ENCODE results near the gene SDF4. TPM values are rescaled to one million over a fixed set of nuclear protein-coding genes. Genes with fewer than 3 reads are reported as not detected.
A peak's percentile ranks its signal among the peaks of the same experiment; 100 is the strongest.
"Not testable (repeated sequence)": the region's sequence is repeated elsewhere in the genome, so short reads cannot be mapped to it uniquely, and the experiment has no call there.

The SDF4 gene
- total RNA-seq, 8 experiments from 2014 or later: 53.9 to 202 (median 76.8) TPM

- no peaks in the 10 kb centered on the region for H3K4me1 ChIP-seq (replicated peaks in 1 of 2)
- no peak for ATAC-seq (replicated peaks in 6 of 8)
- in situ Hi-C loops (cut with MboI; ENCODE audit: low pct_unique_long_range_greater_than_20kb in 2 of 9, low sequenced_read_pairs in 9 of 9, unreplicated experiment in 9 of 9): loop anchor here in 3 of 9 experiments (10.0 to 25.0 kb wide), 3 partner anchors 95 to 245 kb away; partner anchors contain the start of genes AGRN (in 2 of the 3), HES4 (in 2 of the 3), ISG15 (in 2 of the 3) and C1orf159 (in 1 of the 3)
- no peak overlapping the region for H3K4me3 ChIP-seq
- 87 to 100% (median 95%) methylated on average over 1 to 10 of the region's 31 CpGs; no CpG with 5 or more reads in 5 of the 10 experiments for WGBS, 10 experiments
- H3K27ac ChIP-seq: no peak overlapping the region
Measured at GRCh38 chr1:1256956-1257871, 25.4 kb upstream of the SDF4 start.

- Histone ChIP-seq H3K27ac (no peak overlapping the region), H3K4me1 (replicated peaks in 1 of 2) (no peaks in the 10 kb centered on the region), H3K4me3 (no peak overlapping the region)
- WGBS, 10 experiments: 58 to 100% (median 73%) methylated on average over 1 to 2 of the region's 10 CpGs; no CpG with 5 or more reads in 6 of the 10 experiments
- ATAC-seq (replicated peaks in 6 of 8): no peak
- in situ Hi-C loops (cut with MboI; ENCODE audit: low pct_unique_long_range_greater_than_20kb in 2 of 9, low sequenced_read_pairs in 9 of 9, unreplicated experiment in 9 of 9): loop anchor here in 3 of 9 experiments (10.0 to 25.0 kb wide), 3 partner anchors 93 to 243 kb away; partner anchors contain the start of genes AGRN (in 2 of the 3), HES4 (in 2 of the 3), ISG15 (in 2 of the 3) and C1orf159 (in 1 of the 3)
Measured at GRCh38 chr1:1255611-1256010, 23.8 kb upstream of the SDF4 start.

- WGBS, 10 experiments: 94 to 100% (median 98%) methylated on average over 1 to 21 of the region's 26 CpGs; no CpG with 5 or more reads in 5 of the 10 experiments
- Histone ChIP-seq H3K27ac (no peak overlapping the region), H3K4me3 (no peak overlapping the region), H3K4me1 (replicated peaks in 1 of 2) (no peaks in the 10 kb centered on the region)
- in situ Hi-C loops (cut with MboI; ENCODE audit: low pct_unique_long_range_greater_than_20kb in 2 of 9, low sequenced_read_pairs in 9 of 9, unreplicated experiment in 9 of 9): loop anchor here in 3 of 9 experiments (10.0 to 25.0 kb wide), 3 partner anchors 93 to 243 kb away; partner anchors contain the start of genes AGRN (in 2 of the 3), HES4 (in 2 of the 3), ISG15 (in 2 of the 3) and C1orf159 (in 1 of the 3)
- no peak for ATAC-seq (replicated peaks in 6 of 8)
Measured at GRCh38 chr1:1255078-1255477, 23.3 kb upstream of the SDF4 start.

- Histone ChIP-seq H3K4me1 (replicated peaks in 1 of 2) (peaks cover 0 to 2% of the 10 kb centered on the region in 2 donors), H3K27ac (no peak overlapping the region), H3K4me3 (no peak overlapping the region)
- in situ Hi-C loops (cut with MboI; ENCODE audit: low pct_unique_long_range_greater_than_20kb in 2 of 9, low sequenced_read_pairs in 9 of 9, unreplicated experiment in 9 of 9): loop anchor here in 3 of 9 experiments (10.0 to 25.0 kb wide), 3 partner anchors 92 to 242 kb away; partner anchors contain the start of genes AGRN (in 2 of the 3), HES4 (in 2 of the 3), ISG15 (in 2 of the 3) and C1orf159 (in 1 of the 3)
- 63 to 96% (median 93%) methylated on average over 2 to 13 of the region's 21 CpGs; no CpG with 5 or more reads in 5 of the 10 experiments for WGBS, 10 experiments
- ATAC-seq (replicated peaks in 6 of 8): no peak
Measured at GRCh38 chr1:1254667-1254998, 22.8 kb upstream of the SDF4 start.

GRCh38 chr1:1253972-1254666 lies 22.3 kb upstream of the SDF4 start:
- WGBS, 10 experiments: 91 to 100% (median 97%) methylated on average over 2 to 23 of the region's 50 CpGs; no CpG with 5 or more reads in 3 of the 10 experiments
- peaks cover 0 to 2% of the 10 kb centered on the region in 2 donors for H3K4me1 ChIP-seq (replicated peaks in 1 of 2)
- H3K27ac ChIP-seq: no peak overlapping the region
- in situ Hi-C loops (cut with MboI; ENCODE audit: low pct_unique_long_range_greater_than_20kb in 2 of 9, low sequenced_read_pairs in 9 of 9, unreplicated experiment in 9 of 9): loop anchor here in 3 of 9 experiments (10.0 to 25.0 kb wide), 3 partner anchors 92 to 242 kb away; partner anchors contain the start of genes AGRN (in 2 of the 3), HES4 (in 2 of the 3), ISG15 (in 2 of the 3) and C1orf159 (in 1 of the 3)
- ATAC-seq (replicated peaks in 6 of 8): no peak
- H3K4me3 ChIP-seq: no peak overlapping the region

GRCh38 chr1:1253314-1253713 lies 21.5 kb upstream of the SDF4 start:
- no peak overlapping the region for H3K4me3 ChIP-seq
- H3K27ac ChIP-seq: no peak overlapping the region
- H3K4me1 ChIP-seq (replicated peaks in 1 of 2): peaks cover 0 to 2% of the 10 kb centered on the region in 2 donors
- 80 to 100% (median 97%) methylated on average over 2 to 10 of the region's 12 CpGs; no CpG with 5 or more reads in 3 of the 10 experiments for WGBS, 10 experiments
- ATAC-seq (replicated peaks in 6 of 8): no peak
- in situ Hi-C loops (cut with MboI; ENCODE audit: low pct_unique_long_range_greater_than_20kb in 2 of 9, low sequenced_read_pairs in 9 of 9, unreplicated experiment in 9 of 9): loop anchor here in 3 of 9 experiments (10.0 to 25.0 kb wide), 3 partner anchors 91 to 241 kb away; partner anchors contain the start of genes AGRN (in 2 of the 3), HES4 (in 2 of the 3), ISG15 (in 2 of the 3) and C1orf159 (in 1 of the 3)

GRCh38 chr1:1250786-1251284 lies 19.0 kb upstream of the SDF4 start:
- Histone ChIP-seq H3K4me1 (replicated peaks in 1 of 2) (peaks cover 3 to 12% of the 10 kb centered on the region in 2 donors), H3K4me3 (no peak overlapping the region), H3K27ac (no peak overlapping the region)
- peak in 1 of 8 experiments; percentile 8 for ATAC-seq (replicated peaks in 6 of 8)
- 50 to 88% (median 75%) methylated on average over 1 to 10 of the region's 16 CpGs; no CpG with 5 or more reads in 6 of the 10 experiments for WGBS, 10 experiments
- in situ Hi-C loops (cut with MboI; ENCODE audit: low pct_unique_long_range_greater_than_20kb in 2 of 9, low sequenced_read_pairs in 9 of 9, unreplicated experiment in 9 of 9): loop anchor here in 3 of 9 experiments (10.0 to 25.0 kb wide), 3 partner anchors 89 to 239 kb away; partner anchors contain the start of genes AGRN (in 2 of the 3), HES4 (in 2 of the 3), ISG15 (in 2 of the 3) and C1orf159 (in 1 of the 3)

- ATAC-seq (replicated peaks in 6 of 8); H3K27ac ChIP-seq; H3K4me3 ChIP-seq; in situ Hi-C loops (cut with MboI; ENCODE audit: low pct_unique_long_range_greater_than_20kb in 2 of 9, low sequenced_read_pairs in 9 of 9, unreplicated experiment in 9 of 9): not testable (repeated sequence)
- WGBS, 10 experiments: 40 to 100% (median 55%) methylated on average over 1 to 2 of the region's 21 CpGs; no CpG with 5 or more reads in 4 of the 10 experiments
- H3K4me1 ChIP-seq (replicated peaks in 1 of 2): peaks cover 12 to 21% of the 10 kb centered on the region in 2 donors
Measured at GRCh38 chr1:1248009-1248913, 16.5 kb upstream of the SDF4 start.

- Histone ChIP-seq H3K27ac (no peak overlapping the region), H3K4me1 (replicated peaks in 1 of 2) (peaks cover 14 to 21% of the 10 kb centered on the region in 2 donors), H3K4me3 (no peak overlapping the region)
- ATAC-seq (replicated peaks in 6 of 8): peak in 2 of 8 experiments; percentile 1 to 6
- in situ Hi-C loops (cut with MboI; ENCODE audit: low pct_unique_long_range_greater_than_20kb in 2 of 9, low sequenced_read_pairs in 9 of 9, unreplicated experiment in 9 of 9): no loop called here
- 0 to 90% (median 64%) methylated on average over 1 to 17 of the region's 25 CpGs; no CpG with 5 or more reads in 5 of the 10 experiments for WGBS, 10 experiments
Measured at GRCh38 chr1:1247341-1247913, 15.6 kb upstream of the SDF4 start.

GRCh38 chr1:1246577-1247340 lies 15.0 kb upstream of the SDF4 start, which contains the start of gene C1QTNF12:
C1QTNF12 (minus strand) TSS chr1:1246722; CDS start chr1:1246690, 32 bp downstream.
- no peak within 1 kb of the TSS for H3K27ac ChIP-seq
- WGBS, 10 experiments: 5 to 6% methylated on average over 8 to 12 of the region's 74 CpGs; no CpG with 5 or more reads in 8 of the 10 experiments
- ATAC-seq (replicated peaks in 6 of 8): peak; percentile 7 to 66 (median 36)
- H3K4me3 ChIP-seq: no peak within 1 kb of the TSS
- in situ Hi-C loops (cut with MboI; ENCODE audit: low pct_unique_long_range_greater_than_20kb in 2 of 9, low sequenced_read_pairs in 9 of 9, unreplicated experiment in 9 of 9): no loop called here
- H3K4me1 ChIP-seq (replicated peaks in 1 of 2): peaks cover 14 to 21% of the 10 kb centered on the region in 2 donors

All from motor neuron (in vitro differentiated cells).